Hippocampal formation (tissue), 2 donors: Measurements from ENCODE around the gene SSMEM1.
"Not testable (repeated sequence)": the region's sequence is repeated elsewhere in the genome, so short reads cannot be mapped to it uniquely, and the experiment has no call there.

Experiments
- DNase-seq, 2 donors: peaks; one replicate each; lab custom pipeline; 2025; lab: John Stamatoyannopoulos, UW

SSMEM1 gene

DNA sequence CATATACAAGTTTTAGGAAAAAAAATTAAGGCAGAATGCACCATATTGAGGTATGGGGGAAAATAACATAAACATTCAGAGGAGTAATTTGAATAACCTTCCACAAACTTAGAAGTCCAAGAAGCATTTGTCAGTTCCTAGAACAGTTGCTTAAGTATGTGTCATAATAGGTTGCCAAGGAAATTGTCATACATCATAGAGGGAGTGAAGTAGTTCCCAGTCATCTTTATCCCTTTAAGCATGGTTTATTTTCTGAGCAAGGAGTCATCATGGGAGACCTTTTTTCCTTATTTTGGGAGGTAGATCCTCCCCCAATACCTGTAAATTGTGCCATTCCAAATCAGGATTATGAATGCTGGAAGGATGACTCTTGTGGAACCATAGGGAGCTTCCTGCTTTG lies at the start of gene SSMEM1:
TSS of gene SSMEM1 (plus strand) at position 219 of the 400 bp plus-strand sequence. CDS start at position 270, 51 bp downstream.
- DNase-seq = no peak

DNA sequence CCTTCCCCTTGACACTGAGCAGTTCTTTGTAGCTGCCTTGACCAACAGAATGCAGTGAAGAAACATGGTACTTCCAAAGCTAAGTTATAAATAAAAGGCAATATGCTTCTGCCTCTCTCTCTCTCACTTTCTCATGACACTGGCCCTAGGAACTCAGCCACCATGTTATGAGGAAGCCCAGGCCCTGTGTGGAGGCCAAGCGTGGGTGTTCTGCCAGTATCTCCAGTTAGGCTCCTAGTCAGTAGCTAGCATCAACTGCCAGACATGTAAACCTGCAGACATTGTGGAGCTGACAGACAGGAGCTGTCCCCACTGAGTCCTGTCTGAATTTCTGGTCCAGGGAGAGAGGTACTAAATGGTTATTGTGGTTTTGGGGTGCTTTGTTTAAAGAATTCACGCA lies 47.6 kb upstream of the SSMEM1 start:
- no peak for DNase-seq

DNA sequence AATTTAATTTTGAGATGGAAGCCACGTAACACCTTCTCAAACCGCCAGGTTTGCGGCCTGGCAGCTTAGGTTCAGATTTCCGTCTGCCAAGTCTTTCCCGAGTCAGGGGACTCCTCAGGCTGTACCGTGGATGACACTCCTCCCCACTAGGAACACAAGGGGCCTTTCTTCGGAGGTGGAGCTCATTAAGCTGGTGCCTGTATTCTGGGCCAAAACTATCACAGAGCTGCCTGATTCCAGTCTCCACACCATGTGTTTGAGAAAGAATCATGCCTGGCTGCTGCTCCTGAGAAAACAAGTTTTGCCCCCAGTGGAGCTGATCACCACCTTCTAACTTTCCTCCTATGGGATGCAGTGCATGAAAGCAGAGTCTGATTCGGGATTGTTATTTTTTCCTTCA lies 47.2 kb upstream of the SSMEM1 start:
- DNase-seq = no peak

- no peak for DNase-seq
Observed at GRCh38 chr7:130162196-130162595, 45.5 kb upstream of the SSMEM1 start.

- no peak for DNase-seq
Observed at GRCh38 chr7:130174237-130174959, 33.3 kb upstream of the SSMEM1 start.

GRCh38 chr7:130178251-130178650 lies 29.4 kb upstream of the SSMEM1 start:
- no peak for DNase-seq

DNA sequence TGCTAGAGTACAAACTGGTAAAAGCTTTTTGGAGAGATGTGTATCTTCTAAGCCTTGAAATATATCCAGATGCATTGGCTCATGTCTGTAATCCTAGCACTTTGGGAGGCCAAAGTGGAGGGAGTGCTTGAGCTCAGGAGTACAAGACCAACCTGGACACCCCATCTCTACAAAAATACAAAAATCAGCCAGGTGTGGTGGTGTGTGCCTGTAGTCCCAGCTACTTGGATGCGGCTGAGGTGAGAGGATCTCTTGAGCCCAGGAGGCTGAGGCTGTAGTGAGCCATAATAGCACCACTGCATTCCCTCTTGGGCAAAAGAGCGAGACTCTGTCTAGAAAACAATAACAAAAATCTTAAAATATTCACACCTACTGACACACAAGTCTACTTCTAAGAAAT lies 28.0 kb upstream of the SSMEM1 start:
- DNase-seq = no peak

GRCh38 chr7:130180571-130181262 lies 26.9 kb upstream of the SSMEM1 start:
- no peak for DNase-seq

GRCh38 chr7:130181263-130181605 lies 26.4 kb upstream of the SSMEM1 start:
- no peak for DNase-seq

DNA sequence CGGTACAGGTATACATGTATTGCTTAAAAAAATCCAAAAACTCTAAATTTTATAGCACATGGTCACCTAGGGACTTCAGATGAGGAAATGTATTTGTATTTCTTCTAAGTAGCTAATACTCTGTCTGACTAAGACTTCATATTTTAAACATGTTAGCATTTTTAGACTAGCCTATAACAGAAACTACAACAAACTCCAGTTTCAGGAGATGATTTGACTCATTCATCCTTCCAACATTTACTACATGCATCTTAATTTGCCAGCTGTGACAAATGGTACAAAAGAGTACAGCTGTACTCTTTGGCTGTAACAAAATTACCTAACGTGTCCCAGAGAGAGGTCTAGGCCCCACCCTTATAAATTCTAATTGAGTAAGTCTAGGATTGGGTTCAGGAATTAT lies 24.7 kb upstream of the SSMEM1 start:
- no peak for DNase-seq

- DNase-seq = not testable (repeated sequence)
Observed at GRCh38 chr7:130184349-130184748, 23.3 kb upstream of the SSMEM1 start.

GRCh38 chr7:130187360-130187759 lies 20.3 kb upstream of the SSMEM1 start:
- DNase-seq = no peak

DNA sequence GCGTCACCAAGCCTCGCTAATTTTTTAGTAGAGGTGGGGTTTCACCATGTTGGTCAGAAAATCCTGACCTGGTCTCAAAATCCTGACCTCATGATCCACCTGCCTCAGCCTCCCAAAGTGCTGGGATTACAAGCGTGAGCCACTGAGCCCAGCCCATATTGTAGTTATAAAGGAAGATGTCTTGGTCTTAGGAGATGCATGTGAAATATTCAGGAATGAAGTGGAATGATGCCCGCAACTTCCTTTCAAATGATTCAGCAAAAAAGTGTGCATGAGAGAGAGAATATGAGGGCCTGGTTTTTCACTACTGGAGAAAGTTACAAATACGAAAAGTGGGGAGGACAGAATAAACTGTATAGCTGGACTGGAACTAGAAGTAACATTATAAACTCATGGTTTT lies 18.3 kb upstream of the SSMEM1 start:
- no peak for DNase-seq

DNA sequence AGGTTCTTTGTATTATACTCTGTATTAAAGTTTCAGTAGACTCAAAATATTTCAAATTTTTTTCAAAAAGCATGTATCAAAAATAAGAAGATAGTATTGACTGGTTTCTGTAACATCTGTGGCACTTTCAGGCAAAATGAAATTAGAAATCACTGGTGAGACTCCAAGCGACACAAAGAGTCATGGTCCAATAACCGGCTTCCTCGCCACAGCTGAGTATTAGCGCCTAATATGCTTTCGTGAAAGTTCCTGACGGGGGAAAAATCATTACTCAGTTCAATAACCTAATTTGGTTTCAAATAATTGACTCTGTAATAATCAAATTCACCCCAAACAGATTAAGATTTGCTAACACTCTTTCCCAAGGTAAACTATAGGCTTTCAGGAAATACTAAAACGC lies 15.9 kb upstream of the SSMEM1 start:
- DNase-seq = no peak

DNA sequence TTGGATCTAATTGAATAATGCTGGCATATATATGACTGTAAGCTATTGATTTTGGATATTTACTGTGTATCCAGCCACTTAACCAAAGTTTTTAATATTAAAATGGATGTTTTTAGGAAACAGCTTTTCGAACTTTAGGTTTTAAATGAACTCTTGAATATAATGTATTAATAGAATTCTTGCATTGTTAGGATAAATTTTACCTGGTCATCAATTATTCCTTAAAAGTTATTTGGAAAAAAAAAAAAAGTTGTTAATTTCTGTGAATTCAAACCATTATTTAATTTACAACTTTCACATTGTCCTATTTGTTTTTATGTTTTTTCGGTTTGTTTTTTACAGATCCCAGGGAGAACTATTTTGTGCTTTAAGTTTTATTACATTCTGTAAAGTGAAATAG lies 12.3 kb upstream of the SSMEM1 start:
- no peak for DNase-seq

DNA sequence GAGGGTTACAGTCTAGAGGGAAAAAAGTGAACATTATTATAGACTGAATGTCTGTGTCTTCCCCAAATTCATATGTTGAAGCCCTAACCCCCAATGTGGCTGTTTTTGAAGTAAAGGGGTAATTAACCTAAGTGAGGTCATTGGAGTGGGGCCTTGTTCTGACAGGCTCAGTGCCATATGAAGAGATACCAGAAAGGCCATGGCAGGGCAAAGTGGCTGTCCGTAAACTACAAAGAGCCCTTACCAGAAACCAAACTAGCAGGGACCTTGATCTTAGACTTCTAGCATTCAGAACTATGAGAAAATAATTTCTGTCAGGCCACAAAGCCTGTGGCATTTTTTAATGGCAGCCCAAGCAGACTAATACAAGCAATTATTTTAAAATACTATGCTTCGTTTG lies 11.2 kb upstream of the SSMEM1 start:
- no peak for DNase-seq

- no peak for DNase-seq
Observed at GRCh38 chr7:130197094-130197493, 10.6 kb upstream of the SSMEM1 start.

DNA sequence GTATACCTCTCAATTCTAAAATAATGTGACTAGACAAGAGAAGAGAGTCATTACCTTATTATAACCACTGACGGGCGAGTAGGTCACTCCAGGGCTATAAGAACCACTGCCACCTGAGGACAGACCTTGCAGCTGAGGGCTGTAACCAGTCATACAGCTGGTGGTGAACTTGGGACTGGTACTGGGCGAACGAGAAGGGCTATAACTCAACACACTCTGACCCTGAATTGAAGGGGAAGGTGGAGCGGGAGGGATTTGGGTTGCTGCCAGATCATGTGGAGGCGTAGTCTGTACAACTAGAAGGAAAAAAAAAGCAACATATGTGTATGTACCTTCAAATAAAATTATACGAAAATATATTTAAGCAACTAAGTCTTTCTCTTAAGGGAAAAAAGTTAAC lies 5.9 kb upstream of the SSMEM1 start:
- no peak for DNase-seq

GRCh38 chr7:130205084-130205947 lies 2.3 kb upstream of the SSMEM1 start, which contains the start of gene TMEM209:
TMEM209 (minus strand) TSS chr7:130205406; CDS start chr7:130205375, 31 bp downstream.
- DNase-seq = peak; percentile 90 to 93

DNA sequence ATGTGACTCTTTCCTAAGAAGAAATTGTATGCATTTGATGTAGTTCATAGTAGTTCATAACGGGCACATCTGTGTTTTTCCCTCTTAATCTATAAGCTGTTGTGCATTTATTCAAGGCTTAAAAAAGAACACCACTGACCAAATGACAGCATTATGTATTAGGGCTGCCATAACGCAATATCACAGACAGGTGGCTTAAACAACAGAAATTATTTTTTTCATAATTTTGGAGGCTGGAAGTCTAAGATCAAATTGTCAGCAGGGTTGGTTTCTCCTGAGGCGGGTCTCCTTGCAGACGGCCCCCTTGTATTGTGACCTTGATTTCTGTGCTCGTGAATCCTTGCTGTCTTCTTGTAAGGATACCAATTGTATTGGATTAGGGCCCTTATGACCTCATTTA lies 627 bp upstream of the SSMEM1 start:
- DNase-seq = no peak

DNA sequence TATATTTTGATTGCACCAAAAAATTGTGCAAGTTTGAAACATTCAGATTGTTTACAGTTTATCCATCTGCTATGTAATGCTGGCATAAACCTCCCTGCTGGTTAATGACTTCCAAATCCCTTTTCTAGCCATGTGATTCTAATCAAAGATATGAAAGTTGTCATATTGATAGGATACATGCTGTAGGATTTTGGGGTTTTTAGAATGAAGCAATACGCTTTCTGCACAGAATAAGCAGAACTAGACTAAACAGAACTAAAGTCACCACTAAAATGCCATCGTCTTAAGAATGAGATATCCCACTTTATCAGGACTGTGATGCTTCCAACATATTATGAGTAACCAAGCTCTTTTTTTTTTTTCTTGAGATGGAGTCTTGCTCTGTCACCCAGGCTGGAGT lies 856 bp downstream of the SSMEM1 start:
- no peak for DNase-seq

- no peak for DNase-seq
Observed at GRCh38 chr7:130210181-130210935, 2.7 kb downstream of the SSMEM1 start.
